Neural progenitor cell (in vitro differentiated cells): ENCODE results near the gene PLPP3. TPM values are rescaled to one million over a fixed set of nuclear protein-coding genes. Genes with fewer than 3 reads are reported as not detected.

Source experiments
- DNase-seq: peaks from one replicate; pipeline ENCODE4 v3.0.0-alpha.2; 2016; ENCODE audit warnings: low spot score
- H2AFZ ChIP-seq: fragments of 200-600 bp; sonication (generic); replicated peaks from 2 replicates; pipeline ENCODE4 v1.6.1; 2016; ENCODE audit warnings: antibody characterized with exemption
- H3F3A ChIP-seq: fragments of 200-600 bp; sonication (generic); 2 replicates; pipeline ENCODE4 v1.6.1; 2016; ENCODE audit warnings: antibody characterized with exemption, low read depth
- H3K27ac ChIP-seq: fragments of 200-600 bp; sonication (generic); 2 replicates; pipeline ENCODE4 v1.5.1; 2016; ENCODE audit warnings: mild to moderate bottlenecking
- H3K27me3 ChIP-seq: fragments of 200-600 bp; sonication (generic); 2 replicates; pipeline ENCODE4 v1.6.1; 2016; ENCODE audit warnings: mild to moderate bottlenecking, moderate library complexity
- H3K36me3 ChIP-seq: fragments of 200-600 bp; sonication (generic); 2 replicates; pipeline ENCODE4 v1.5.1; 2016
- H3K4me1 ChIP-seq: fragments of 200-600 bp; sonication (generic); 2 replicates; pipeline ENCODE4 v1.6.1; 2016; ENCODE audit warnings: mixed run types
- H3K4me2 ChIP-seq: fragments of 200-600 bp; sonication (generic); 2 replicates; pipeline ENCODE4 v1.6.1; 2016
- H3K4me3 ChIP-seq: fragments of 200-600 bp; sonication (generic); 2 replicates; pipeline ENCODE4 v1.5.1; 2016
- H3K79me2 ChIP-seq: fragments of 200-600 bp; sonication (generic); 2 replicates; pipeline ENCODE4 v1.6.1; 2016; ENCODE audit warnings: low read depth
- H3K9ac ChIP-seq: fragments of 200-600 bp; sonication (generic); 2 replicates; pipeline ENCODE4 v1.6.1; 2016
- H3K9me3 ChIP-seq: fragments of 200-600 bp; sonication (generic); 2 replicates; pipeline ENCODE4 v1.5.1; 2016; ENCODE audit warnings: low read depth
- H4K20me1 ChIP-seq: fragments of 200-600 bp; sonication (generic); 2 replicates; pipeline ENCODE4 v1.6.1; 2016; ENCODE audit warnings: low read depth
- H3K27ac Mint-ChIP-seq: 3 replicates; pipeline ENCODE4 v1.8.0; 2021; ENCODE audit warnings: mixed read lengths
- H3K27me3 Mint-ChIP-seq: 2 replicates; pipeline ENCODE4 v1.8.0; 2022; ENCODE audit warnings: low read depth, mild to moderate bottlenecking, inconsistent platforms, moderate library complexity, mixed read lengths; ENCODE audit not compliant: insufficient read depth
- H3K36me3 Mint-ChIP-seq: 3 replicates; pipeline ENCODE4 v1.8.0; 2021; ENCODE audit warnings: mixed read lengths
- H3K4me1 Mint-ChIP-seq: 3 replicates; pipeline ENCODE4 v1.8.0; 2021; ENCODE audit warnings: mixed read lengths
- H3K4me3 Mint-ChIP-seq: 3 replicates; pipeline ENCODE4 v1.8.0; 2021; ENCODE audit warnings: mild to moderate bottlenecking, moderate library complexity, mixed read lengths
- H3K9me3 Mint-ChIP-seq: 3 replicates; pipeline ENCODE4 v1.8.0; 2020; ENCODE audit warnings: mixed read lengths
- CTCF ChIP-seq: fragments of 200-600 bp; sonication (generic); IDR thresholded peaks from 2 replicates; pipeline ENCODE4 v1.5.1; 2017; ENCODE audit warnings: antibody characterized with exemption, mild to moderate bottlenecking
- EZH2 ChIP-seq: fragments of 200-600 bp; sonication (generic); IDR thresholded peaks from 2 replicates; pipeline ENCODE4 v1.6.1; 2017; ENCODE audit warnings: antibody characterized with exemption, mild to moderate bottlenecking, moderate library complexity
- EZH2phosphoT487 ChIP-seq: fragments of 200-600 bp; sonication (generic); IDR thresholded peaks from 2 replicates; pipeline ENCODE4 v1.6.1; 2017; ENCODE audit warnings: antibody characterized with exemption
- total RNA-seq: library from RNA; depleted of rRNA; stranded (reverse); fragments of >200 nt; gene quantifications from 2 replicates; pipeline ENCODE4 v1.2.3, GENCODE V29; 2015; ENCODE audit warnings: low replicate concordance

Gene PLPP3
- 28.5 and 32.8 TPM in 2 replicates for total RNA-seq

DNA sequence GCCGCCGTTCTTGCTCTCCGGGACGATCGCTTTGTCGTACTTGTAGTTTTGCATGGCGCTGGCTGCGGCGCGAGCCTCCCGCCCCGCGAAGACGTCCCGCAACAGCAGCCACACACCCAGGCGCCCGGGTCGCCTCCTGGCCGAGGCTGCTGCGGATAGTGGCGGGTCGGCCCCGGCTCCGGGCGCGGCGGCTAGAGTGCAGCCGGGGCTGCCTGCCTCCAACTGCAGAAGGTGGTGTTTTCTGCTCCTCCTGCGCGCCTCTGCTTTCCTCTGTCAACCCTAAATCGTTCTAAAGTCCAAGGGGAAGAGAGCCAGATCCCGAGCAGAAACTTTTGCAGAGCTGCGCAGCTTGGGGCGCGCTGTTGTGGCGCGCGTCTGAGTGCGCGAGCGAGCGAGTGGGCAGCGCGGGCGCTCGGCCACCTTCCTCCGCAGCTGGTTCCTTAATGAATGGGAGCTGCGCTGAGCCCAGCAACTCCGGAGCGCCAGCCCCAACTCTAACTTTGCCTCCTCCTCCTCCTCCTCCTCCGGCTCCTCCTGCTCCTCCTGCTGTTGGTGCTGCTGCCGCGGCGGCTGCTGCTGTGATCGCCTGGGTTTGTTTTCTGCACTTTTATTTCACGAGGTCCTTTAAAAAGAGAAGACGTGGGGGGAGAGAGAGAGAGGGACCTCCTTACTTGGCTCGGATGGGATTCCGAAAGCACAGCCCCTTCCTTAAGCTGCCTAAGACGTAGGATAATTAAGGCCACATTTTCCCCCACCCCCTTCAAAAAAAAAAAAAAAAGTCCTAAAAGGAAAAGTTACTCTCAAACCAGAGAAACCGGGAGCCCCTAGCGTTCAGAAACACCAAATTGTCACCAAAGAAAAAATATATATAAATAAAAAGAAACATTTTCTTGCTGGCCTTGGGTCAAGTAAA, at the start of gene PLPP3:
Gene PLPP3 (minus strand): TSS at position 601 of the 913 bp plus-strand sequence. CDS start 547 bp downstream, at position 54.
- peaks cover 40% of the 10 kb centered on the region for H3F3A ChIP-seq
- H2AFZ ChIP-seq: peak within 1 kb of the TSS; percentile 70
- H3K9me3 ChIP-seq: no peaks in the 10 kb centered on the region
- peak within 1 kb of the TSS; percentile 92 for H3K27ac ChIP-seq
- peak within 1 kb of the TSS; percentile 96 for H3K4me3 ChIP-seq
- peak within 1 kb of the TSS; percentile 68 for H3K9ac ChIP-seq
- H4K20me1 ChIP-seq: peaks cover 43% of the 10 kb centered on the region
- Mint-ChIP-seq H3K4me3 (peak within 1 kb of the TSS; percentile 99), H3K9me3 (no peaks in the 10 kb centered on the region), H3K4me1 (peaks cover 42% of the 10 kb centered on the region), H3K27me3 (no peaks in the 10 kb centered on the region), H3K27ac (peak within 1 kb of the TSS; percentile 97), H3K36me3 (no peaks in the 10 kb centered on the region)
- peaks cover 35% of the 10 kb centered on the region for H3K4me1 ChIP-seq
- H3K79me2 ChIP-seq: peaks cover 49% of the 10 kb centered on the region
- H3K27me3 ChIP-seq: no peaks in the 10 kb centered on the region
- no peaks in the 10 kb centered on the region for H3K36me3 ChIP-seq
- DNase-seq: peak; percentile 93
- peak within 1 kb of the TSS; percentile 96 for H3K4me2 ChIP-seq
- TF ChIP-seq EZH2phosphoT487 (no peak), CTCF (peak; percentile 62), EZH2 (no peak)

DNA sequence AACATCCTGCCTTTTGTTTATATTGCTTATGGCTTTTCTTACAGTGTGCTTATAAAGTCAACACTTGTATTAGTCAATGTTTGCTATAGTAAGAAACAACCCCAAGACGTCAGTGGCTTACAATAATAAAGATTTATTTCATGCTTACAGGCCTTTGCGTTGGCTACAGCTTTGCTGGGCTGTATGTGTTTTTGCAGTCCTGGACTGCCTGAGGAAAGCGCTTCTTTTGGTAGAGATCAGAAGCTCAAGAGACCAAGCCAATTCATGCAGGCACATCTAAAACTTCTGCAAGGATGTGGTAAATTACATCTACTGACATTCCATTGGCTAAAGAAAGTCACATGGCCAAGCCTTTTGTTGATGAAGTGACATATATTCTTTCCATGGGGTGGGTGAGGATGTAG, 48.3 kb upstream of the PLPP3 start:
- Histone ChIP-seq H3K4me1 (no peaks in the 10 kb centered on the region), H3K9ac (no peak overlapping the region), H2AFZ (peak overlapping the region; percentile 73), H3K9me3 (no peaks in the 10 kb centered on the region), H3K36me3 (no peaks in the 10 kb centered on the region), H3K27ac (no peak overlapping the region), H4K20me1 (no peaks in the 10 kb centered on the region), H3K4me2 (no peak overlapping the region), H3K27me3 (no peaks in the 10 kb centered on the region), H3K79me2 (no peaks in the 10 kb centered on the region), H3F3A (no peaks in the 10 kb centered on the region), H3K4me3 (no peak overlapping the region)
- H3K36me3 Mint-ChIP-seq: no peaks in the 10 kb centered on the region
- TF ChIP-seq CTCF (no peak), EZH2phosphoT487 (no peak), EZH2 (no peak)
- no peaks in the 10 kb centered on the region for H3K27me3 Mint-ChIP-seq
- H3K9me3 Mint-ChIP-seq: peaks cover 4% of the 10 kb centered on the region
- no peak overlapping the region for H3K4me3 Mint-ChIP-seq
- no peak overlapping the region for H3K27ac Mint-ChIP-seq
- DNase-seq: peak; percentile 2
- no peaks in the 10 kb centered on the region for H3K4me1 Mint-ChIP-seq

GRCh38 chr1:56627019-56627635, 47.8 kb upstream of the PLPP3 start:
- Histone ChIP-seq H3K36me3 (no peaks in the 10 kb centered on the region), H4K20me1 (no peaks in the 10 kb centered on the region), H2AFZ (peak overlapping the region; percentile 73), H3K4me1 (no peaks in the 10 kb centered on the region), H3F3A (no peaks in the 10 kb centered on the region), H3K27me3 (no peaks in the 10 kb centered on the region), H3K9me3 (no peaks in the 10 kb centered on the region), H3K9ac (no peak overlapping the region), H3K27ac (no peak overlapping the region), H3K79me2 (no peaks in the 10 kb centered on the region), H3K4me3 (no peak overlapping the region), H3K4me2 (no peak overlapping the region)
- Mint-ChIP-seq H3K4me3 (no peak overlapping the region), H3K36me3 (no peaks in the 10 kb centered on the region), H3K27me3 (no peaks in the 10 kb centered on the region), H3K9me3 (peaks cover 7% of the 10 kb centered on the region), H3K4me1 (no peaks in the 10 kb centered on the region), H3K27ac (no peak overlapping the region)
- no peak for TF ChIP-seq EZH2
- TF ChIP-seq CTCF: no peak
- no peak for TF ChIP-seq EZH2phosphoT487
- no peak for DNase-seq
